HCT116 (cell line): ENCODE data around the gene CLSTN3. TPM values are rescaled to one million over a fixed set of nuclear protein-coding genes. Genes with fewer than 3 reads are reported as not detected.

ENCODE experiments used
- ATAC-seq: fragments of 200-7000 bp; cut with Tn5 transposase; 2 replicates; pipeline ENCODE4 v1.9.1; 2020; ENCODE audit warnings: mild to moderate bottlenecking, moderate library complexity
- BruUV-seq: library from RNA; stranded (reverse); fragments of 400-500 nt; replicated peaks from 2 replicates; lab custom pipeline; 2021; lab: Mats Ljungman, UMichigan
- CTCF ChIA-PET: fragments of 300-600 bp; sonication (Branson Sonifier 250); formaldehyde crosslinking; loops from one replicate; lab custom pipeline; 2021; ENCODE audit warnings: antibody characterized with exemption; lab: Charles Lee
- POLR2A ChIA-PET: fragments of 300-600, 350-600 bp; sonication (Branson Sonifier 250); formaldehyde crosslinking; loops from one replicate; lab custom pipeline; 2021; ENCODE audit warnings: antibody characterized with exemption; lab: Charles Lee
- RAD21 ChIA-PET, 2 experiments: fragments of 300-600 bp; sonication (Branson Sonifier 250); formaldehyde crosslinking; loops; one replicate each; lab custom pipeline; 2023; ENCODE audit warnings: low total read pairs in 2 of 2; ENCODE audit not compliant: uncharacterized antibody in 2 of 2, unreplicated experiment in 2 of 2, low non-redundant PET in 1 of 2; lab: Charles Lee
- DNase-seq: peaks from one replicate; pipeline ENCODE4 v3.0.0-alpha.2; 2010; ENCODE audit warnings: low read depth, low spot score
- H2AFZ ChIP-seq: fragments of 200-600 bp; shearing (Covaris generic), sonication (generic); 2 replicates; pipeline ENCODE4 v1.6.1; 2017; ENCODE audit warnings: low read depth, mixed run types, mixed read lengths, antibody characterized with exemption, low read length; ENCODE audit not compliant: poor library complexity, severe bottlenecking
- H3K27ac ChIP-seq: 2 replicates; pipeline ENCODE4 v1.5.1; 2012; ENCODE audit warnings: low read depth, low read length
- H3K27me3 ChIP-seq: fragments of 200-600 bp; sonication (generic); 2 replicates; pipeline ENCODE4 v1.6.1; 2016; ENCODE audit warnings: mixed run types, low read length, mixed read lengths; ENCODE audit not compliant: insufficient read depth
- H3K36me3 ChIP-seq, 2 experiments: fragments of 200-500 bp in 1 of 2; fragments of 200-600 bp in 1 of 2; sonication (Bioruptor generic) in 1 of 2; sonication (generic) in 1 of 2; 2 replicates each; pipeline versions ENCODE4 v1.5.1 to v1.6.1; 2014 to 2016; ENCODE audit warnings: low read length in 2 of 2, inconsistent platforms in 1 of 2, mixed read lengths in 1 of 2, mixed run types in 1 of 2; ENCODE audit not compliant: insufficient read depth in 2 of 2, control insufficient read depth in 1 of 2
- H3K4me1 ChIP-seq, 2 experiments: fragments of 200-600 bp in 1 of 2; sonication (generic) in 1 of 2; 2 replicates each; pipeline versions ENCODE4 v1.5.1 to v1.6.1; 2012 to 2017; ENCODE audit warnings: low read length in 2 of 2, inconsistent platforms in 1 of 2, mild to moderate bottlenecking in 1 of 2, mixed read lengths in 1 of 2, mixed run types in 1 of 2, moderate library complexity in 1 of 2; ENCODE audit not compliant: insufficient read depth in 2 of 2, control insufficient read depth in 1 of 2
- H3K4me2 ChIP-seq: fragments of 200-600 bp; sonication (generic); 2 replicates; pipeline ENCODE4 v1.6.1; 2017; ENCODE audit warnings: mixed run types, low read length, mixed read lengths
- H3K4me3 ChIP-seq, 2 experiments: fragments of 200-600 bp in 1 of 2; sonication (generic) in 1 of 2; replicated peaks in 1 of 2; 2 replicates each; pipeline ENCODE4 v1.5.1; 2011 to 2016; ENCODE audit warnings: low read length in 2 of 2, control low read depth in 1 of 2, low read depth in 1 of 2, mild to moderate bottlenecking in 1 of 2, mixed read lengths in 1 of 2, mixed run types in 1 of 2
- H3K79me2 ChIP-seq: fragments of 200-600 bp; sonication (generic); 2 replicates; pipeline ENCODE4 v1.6.1; 2017; ENCODE audit warnings: mild to moderate bottlenecking, mixed run types, low read length, moderate library complexity, mixed read lengths; ENCODE audit not compliant: insufficient read depth
- H3K9ac ChIP-seq: fragments of 200-600 bp; sonication (generic); 2 replicates; pipeline ENCODE4 v1.6.1; 2016; ENCODE audit warnings: low read length, mixed read lengths
- H3K9me2 ChIP-seq: fragments of 200-600 bp; sonication (generic), shearing (Covaris generic); 2 replicates; pipeline ENCODE4 v1.6.1; 2017; ENCODE audit warnings: mixed run types, mild to moderate bottlenecking, moderate library complexity; ENCODE audit not compliant: insufficient read depth
- H3K9me3 ChIP-seq, 2 experiments: fragments of 200-500 bp in 1 of 2; fragments of 200-600 bp in 1 of 2; sonication (Bioruptor generic) in 1 of 2; sonication (generic) in 1 of 2; 2 replicates each; pipeline ENCODE4 v1.6.1; 2014 to 2017; ENCODE audit warnings: low read length in 2 of 2, mixed read lengths in 2 of 2, inconsistent platforms in 1 of 2, low read depth in 1 of 2, mild to moderate bottlenecking in 1 of 2, mixed run types in 1 of 2, moderate library complexity in 1 of 2; ENCODE audit not compliant: control insufficient read depth in 1 of 2, insufficient read depth in 1 of 2
- H4K20me1 ChIP-seq: fragments of 200-600 bp; sonication (generic), shearing (Covaris generic); 2 replicates; pipeline ENCODE4 v1.6.1; 2017; ENCODE audit warnings: mixed run types, mild to moderate bottlenecking, moderate library complexity; ENCODE audit not compliant: insufficient read depth
- ATF3 ChIP-seq: IDR thresholded peaks from 2 replicates; pipeline ENCODE4 v1.6.1; 2012
- CEBPB ChIP-seq: IDR thresholded peaks from 2 replicates; pipeline ENCODE4 v1.6.1; 2012; ENCODE audit warnings: low read depth
- EGR1 ChIP-seq: IDR thresholded peaks from 2 replicates; pipeline ENCODE4 v1.6.1; 2012; ENCODE audit warnings: low read depth
- ELF1 ChIP-seq: IDR thresholded peaks from 2 replicates; pipeline ENCODE4 v1.6.1; 2012; ENCODE audit warnings: low read depth, borderline replicate concordance
- EZH2 ChIP-seq: fragments of 200-600 bp; sonication (generic); IDR thresholded peaks from 2 replicates; pipeline ENCODE4 v1.6.1; 2017; ENCODE audit warnings: antibody characterized with exemption, mixed run types
- EZH2phosphoT487 ChIP-seq: fragments of 200-600 bp; IDR thresholded peaks from 2 replicates; pipeline ENCODE4 v1.6.1; 2018; ENCODE audit warnings: antibody characterized with exemption, borderline replicate concordance
- FOSL1 ChIP-seq: IDR thresholded peaks from 2 replicates; pipeline ENCODE4 v1.6.1; 2012; ENCODE audit warnings: low read depth
- JUND ChIP-seq: IDR thresholded peaks from 2 replicates; pipeline ENCODE4 v1.6.1; 2012
- POLR2A ChIP-seq: IDR thresholded peaks from 2 replicates; pipeline ENCODE4 v1.7.0; 2011; ENCODE audit warnings: borderline replicate concordance; ENCODE audit not compliant: insufficient read depth, insufficient read length; ENCODE audit errors: extremely low read depth
- REST ChIP-seq: IDR thresholded peaks from 2 replicates; pipeline ENCODE4 v1.6.1; 2012; ENCODE audit warnings: low read depth
- SP1 ChIP-seq: IDR thresholded peaks from 2 replicates; pipeline ENCODE4 v1.6.1; 2012; ENCODE audit warnings: low read depth
- YY1 ChIP-seq: IDR thresholded peaks from 2 replicates; pipeline ENCODE4 v1.6.1; 2011; ENCODE audit warnings: low read length, low read depth, moderate library complexity, mild to moderate bottlenecking; ENCODE audit not compliant: insufficient replicate concordance; ENCODE audit errors: extremely low read depth
- intact Hi-C: fragments of 100-400 bp; cut with micrococcal nuclease; formaldehyde crosslinking; loops from 2 replicates; pipeline ENCODE4 v1.10.0; 2022
- total RNA-seq: library from RNA; stranded (reverse); gene quantifications from one replicate; pipeline ENCODE4 v1.2.1, GENCODE V29; 2021; ENCODE audit not compliant: unreplicated experiment

CLSTN3 gene
- total RNA-seq, 1 experiment from 2014 or later: 23.0 TPM

GRCh38 chr12:7127916-7128626, 2.1 kb upstream of the CLSTN3 start:
- DNase-seq (no peak), ATAC-seq (no peak)
- Histone ChIP-seq H3K9me2 (no peaks in the 10 kb centered on the region), H3K4me1 (peaks cover 7 to 36% of the 10 kb centered on the region in 2 experiments), H3K9ac (no peak overlapping the region), H3K4me3 (no peak overlapping the region), H3K36me3 (no peaks in the 10 kb centered on the region), H2AFZ (no peak overlapping the region), H3K27ac (no peak overlapping the region), H3K9me3 (no peaks in the 10 kb centered on the region), H3K79me2 (no peaks in the 10 kb centered on the region), H4K20me1 (no peaks in the 10 kb centered on the region), H3K4me2 (0 out of 2 replicates have a peak overlapping the region, but pooled peaks have one; percentile 73), H3K27me3 (no peaks in the 10 kb centered on the region)
- POLR2A ChIA-PET: no interaction called here
- intact Hi-C loops: no loop called here
- RAD21 ChIA-PET: no interaction called here
- BruUV-seq: no TSS peak
- CTCF ChIA-PET: no interaction called here
- TF ChIP-seq CEBPB (no peak), SP1 (no peak), REST (no peak), POLR2A (no peak)

GRCh38 chr12:7128681-7129286, 1.4 kb upstream of the CLSTN3 start, which contains the start of gene RBP5:
Gene RBP5, minus strand, starts transcription at chr12:7128889. Its CDS starts 114 bp downstream, at chr12:7128775.
- Histone ChIP-seq H3K4me3 (peak within 1 kb of the TSS; percentile 51 to 59), H3K36me3 (no peaks in the 10 kb centered on the region; a peak in 1 of 4 replicates), H3K79me2 (no peaks in the 10 kb centered on the region), H3K9ac (peak within 1 kb of the TSS; percentile 59), H3K9me2 (no peaks in the 10 kb centered on the region), H3K27ac (peak within 1 kb of the TSS; percentile 18; the same call in 1 of the 2 replicates), H3K4me1 (peaks cover 7 to 35% of the 10 kb centered on the region in 2 experiments), H4K20me1 (no peaks in the 10 kb centered on the region), H3K4me2 (peak within 1 kb of the TSS; percentile 73), H3K27me3 (no peaks in the 10 kb centered on the region), H2AFZ (no peak within 1 kb of the TSS), H3K9me3 (no peaks in the 10 kb centered on the region)
- no peak for ATAC-seq
- ChIA-PET CTCF (no interaction called here), RAD21 (no interaction called here), POLR2A (no interaction called here)
- intact Hi-C loops: no loop called here
- DNase-seq: no peak
- no TSS peak for BruUV-seq
- TF ChIP-seq EGR1 (no peak), ELF1 (no peak), YY1 (no peak), FOSL1 (no peak), EZH2phosphoT487 (no peak), JUND (no peak), EZH2 (no peak), ATF3 (no peak), REST (no peak)
